Activated T-cell treated with anti-CD3 and anti-CD28 coated beads for 4 hours (primary cell): ENCODE measurements around the gene ZNF319.
"Not testable (repeated sequence)": the region's sequence is repeated elsewhere in the genome, so short reads cannot be mapped to it uniquely, and the experiment has no call there.

Experiments
- DNase-seq: peaks from one replicate; pipeline ENCODE4 v3.0.0-alpha.2; 2020

Gene ZNF319

GRCh38 chr16:58020628-58021521, 20.4 kb upstream of the ZNF319 start:
- peak; percentile 54 for DNase-seq

GRCh38 chr16:58019866-58020538, 19.5 kb upstream of the ZNF319 start:
- no peak for DNase-seq

GRCh38 chr16:58018803-58019202, 18.3 kb upstream of the ZNF319 start:
- no peak for DNase-seq

GRCh38 chr16:58016840-58017446, 16.5 kb upstream of the ZNF319 start:
- no peak for DNase-seq

- DNase-seq, result no peak
Measured at GRCh38 chr16:58013201-58013956, 12.9 kb upstream of the ZNF319 start.

GRCh38 chr16:58012481-58012880, 12.0 kb upstream of the ZNF319 start:
- no peak for DNase-seq

GRCh38 chr16:58011652-58012051, 11.2 kb upstream of the ZNF319 start:
- no peak for DNase-seq

- no peak for DNase-seq
Measured at GRCh38 chr16:58010886-58011285, 10.4 kb upstream of the ZNF319 start.

GRCh38 chr16:58009856-58010416, 9.5 kb upstream of the ZNF319 start:
- DNase-seq, result no peak

- DNase-seq, result not testable (repeated sequence)
Measured at GRCh38 chr16:58004736-58005135, 4.3 kb upstream of the ZNF319 start.

- DNase-seq, result no peak
Measured at GRCh38 chr16:58002936-58003335, 2.5 kb upstream of the ZNF319 start.

- no peak for DNase-seq
Measured at GRCh38 chr16:58002416-58002800, 1.9 kb upstream of the ZNF319 start.

- DNase-seq, result no peak
Measured at GRCh38 chr16:58001781-58002415, 1.4 kb upstream of the ZNF319 start.

GRCh38 chr16:58000706-58001676, 519 bp upstream of the ZNF319 start, which contains the start of gene USB1:
Gene USB1 (plus strand): TSS chr16:58001407. CDS start chr16:58001484, 77 bp downstream.
- DNase-seq, result peak; percentile 79

- peak; percentile 23 for DNase-seq
Measured at GRCh38 chr16:57999366-57999970, 1.0 kb downstream of the ZNF319 start.

GRCh38 chr16:57998992-57999365, 1.5 kb downstream of the ZNF319 start:
- DNase-seq, result no peak

GRCh38 chr16:57998486-57998885, 2.0 kb downstream of the ZNF319 start:
- DNase-seq, result peak; percentile 42

GRCh38 chr16:57997528-57998265, 2.8 kb downstream of the ZNF319 start:
- DNase-seq, result no peak

- no peak for DNase-seq
Measured at GRCh38 chr16:57997176-57997527, 3.3 kb downstream of the ZNF319 start.
